Ovary (tissue), 3 donors: ENCODE measurements around the gene GPC1.

Source experiments
- CTCF ChIP-seq, 3 donors: fragments of 450-650 bp in 2 of 3; fragments of 200-600 bp in 1 of 3; IDR thresholded peaks; one replicate each; pipeline versions ENCODE4 v1.5.1 to v1.8.0; 2016 to 2022; ENCODE audit warnings: antibody characterized with exemption in 3 of 3, mild to moderate bottlenecking in 1 of 3
- EP300 ChIP-seq: sonication (generic); formaldehyde crosslinking; IDR thresholded peaks from one replicate; pipeline ENCODE4 v1.6.1; 2017; ENCODE audit warnings: antibody characterized with exemption
- POLR2A ChIP-seq: fragments of 450-650 bp; IDR thresholded peaks from one replicate; pipeline ENCODE4 v1.6.1; 2017; ENCODE audit warnings: antibody characterized with exemption, mild to moderate bottlenecking, moderate library complexity
- donor health status: DM: no; HTN: no; CAD: no.

GRCh38 chr2:240453461-240454105, 18.1 kb downstream of the GPC1 start:
- no peak for TF ChIP-seq CTCF (IDR thresholded peaks at IDR 0.05)
- no peak for TF ChIP-seq POLR2A
- no peak for TF ChIP-seq EP300
